HG03442 (cell line): Measurements from ENCODE around the gene AGTRAP.

ENCODE experiments used
- ATAC-seq: cut with Tn5 transposase; IDR thresholded peaks from one replicate; pipeline ENCODE4 v1.9.1; 2021; ENCODE audit warnings: mild to moderate bottlenecking, moderate library complexity; ENCODE audit not compliant: unreplicated experiment

AGTRAP gene

GRCh38 chr1:11757047-11757446, 21.1 kb downstream of the AGTRAP start:
- ATAC-seq = no peak

- no peak for ATAC-seq
Observed at GRCh38 chr1:11759791-11760190, 23.9 kb downstream of the AGTRAP start.

DNA sequence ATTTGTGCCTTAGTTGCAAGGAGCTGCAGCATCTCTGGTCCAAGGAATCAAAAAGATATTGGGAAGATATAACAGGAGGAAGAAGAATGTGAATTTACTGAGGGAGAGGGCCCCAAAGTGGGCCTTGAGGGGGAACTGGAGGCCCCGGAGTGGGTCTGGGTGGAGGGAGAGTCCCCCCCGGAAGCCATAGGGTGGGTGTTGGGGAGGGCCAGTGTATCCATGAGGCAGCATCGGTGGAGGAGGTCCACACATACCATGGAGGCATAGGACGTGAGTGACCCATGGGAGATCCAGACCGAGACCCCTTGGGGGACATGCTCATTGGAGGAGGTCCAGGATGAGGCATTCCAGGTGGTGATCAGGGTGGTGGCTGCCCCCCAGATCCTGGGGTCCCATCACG, 25.3 kb downstream of the AGTRAP start:
- no peak for ATAC-seq

DNA sequence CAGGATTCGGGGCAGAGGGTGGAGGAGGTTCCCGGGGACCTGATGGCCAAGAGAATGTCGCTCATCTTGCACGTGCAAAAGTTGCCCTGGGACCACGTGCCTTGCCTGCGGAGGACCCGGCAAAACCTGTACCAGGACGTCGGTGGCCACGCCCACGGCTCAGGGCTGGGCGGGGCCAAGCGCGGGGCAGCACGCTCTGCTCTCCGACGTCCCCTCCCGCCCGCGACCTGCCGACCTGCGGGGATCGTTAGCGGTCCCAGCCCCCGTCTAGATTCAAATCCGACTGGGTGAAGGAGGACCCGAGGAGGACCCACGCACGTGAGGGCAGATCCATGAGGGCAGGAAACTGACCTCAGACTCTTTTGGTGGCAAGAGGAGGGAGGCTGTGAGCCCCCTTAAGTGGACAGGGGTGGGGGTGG, 26.1 kb downstream of the AGTRAP start, which contains the start of gene C1orf167:
Gene C1orf167, plus strand, starts transcription at position 206 of the 419 bp plus-strand sequence. CDS start 2,208 bp downstream, outside the sequence.
- no peak for ATAC-seq

DNA sequence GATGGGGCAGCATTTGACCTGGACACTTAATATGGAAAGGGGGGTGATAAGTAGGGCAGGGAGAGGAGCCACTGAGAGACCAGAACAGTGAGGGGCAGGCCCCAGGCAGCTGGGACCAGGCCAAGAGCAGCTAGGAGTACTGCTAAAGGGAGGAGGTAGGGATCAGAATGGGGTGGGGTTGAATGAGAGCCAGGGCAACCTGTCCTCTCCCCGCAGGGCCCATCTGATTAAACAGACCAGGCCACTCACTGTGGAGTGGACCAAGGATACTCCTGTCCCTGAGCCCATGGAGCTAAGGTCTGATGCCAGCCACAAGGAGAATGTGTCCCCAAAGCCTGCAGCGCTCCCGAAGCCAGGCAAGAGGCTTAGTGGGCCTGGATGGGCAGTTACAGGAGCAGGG, 28.2 kb downstream of the AGTRAP start:
- ATAC-seq = no peak

GRCh38 chr1:11764519-11764918, 28.6 kb downstream of the AGTRAP start:
- ATAC-seq = no peak

DNA sequence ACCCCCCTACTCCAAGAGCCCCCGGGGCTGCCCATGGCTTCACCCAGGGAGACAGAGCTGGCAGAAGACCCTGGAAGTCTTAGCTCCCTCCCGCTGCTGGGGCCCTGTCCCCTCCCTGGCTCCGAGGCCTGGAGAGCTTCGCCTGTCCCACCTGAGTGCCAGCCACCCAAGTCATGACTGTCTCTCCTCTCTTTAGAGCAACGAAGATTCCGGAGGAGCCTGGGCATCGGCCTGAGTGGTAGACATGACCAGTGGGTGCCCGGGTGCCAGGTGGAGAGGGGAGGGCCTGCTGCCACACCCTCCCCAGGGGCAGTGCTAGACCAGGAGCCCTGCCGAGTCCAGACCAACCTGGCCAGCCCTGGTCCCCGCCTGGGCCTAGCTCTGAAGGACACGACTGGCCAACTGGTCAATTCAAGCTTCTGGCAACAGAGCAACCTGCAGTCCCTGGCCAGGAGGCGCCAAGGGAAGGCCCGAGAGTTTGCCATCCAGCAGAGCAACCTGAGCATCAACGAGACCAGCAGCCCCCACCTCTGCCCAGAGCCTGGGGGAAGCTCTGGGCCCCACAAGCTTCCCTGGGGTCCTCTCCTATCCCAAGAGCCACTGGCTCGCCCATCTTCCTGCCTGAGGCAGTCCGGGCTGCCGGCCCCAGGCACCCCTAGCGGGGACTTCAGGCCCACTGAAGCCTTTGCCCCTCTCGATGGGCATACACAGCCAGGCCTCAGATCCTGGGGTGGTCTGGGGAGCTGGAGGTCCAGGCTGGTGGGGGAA, 29.9 kb downstream of the AGTRAP start:
- ATAC-seq = no peak

DNA sequence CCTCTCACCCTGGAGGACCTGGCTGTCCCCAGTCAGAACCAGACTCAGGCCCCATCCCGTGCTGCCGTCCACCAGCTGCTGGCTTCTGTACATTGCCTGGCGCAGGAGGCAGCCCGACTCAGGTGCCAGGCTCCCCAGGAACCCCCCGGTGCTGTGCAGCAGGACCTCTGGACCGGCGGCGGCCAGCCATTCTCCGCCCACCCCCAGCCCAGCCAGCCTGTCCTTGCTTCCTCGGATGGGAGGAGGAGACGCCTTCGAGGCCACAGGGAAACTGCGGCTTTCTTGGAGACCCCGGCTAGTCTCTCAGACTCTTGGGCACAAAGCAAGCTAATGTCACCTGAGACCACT, 30.5 kb downstream of the AGTRAP start:
- no peak for ATAC-seq

- ATAC-seq = no peak
Observed at GRCh38 chr1:11767922-11768704, 32.2 kb downstream of the AGTRAP start.

DNA sequence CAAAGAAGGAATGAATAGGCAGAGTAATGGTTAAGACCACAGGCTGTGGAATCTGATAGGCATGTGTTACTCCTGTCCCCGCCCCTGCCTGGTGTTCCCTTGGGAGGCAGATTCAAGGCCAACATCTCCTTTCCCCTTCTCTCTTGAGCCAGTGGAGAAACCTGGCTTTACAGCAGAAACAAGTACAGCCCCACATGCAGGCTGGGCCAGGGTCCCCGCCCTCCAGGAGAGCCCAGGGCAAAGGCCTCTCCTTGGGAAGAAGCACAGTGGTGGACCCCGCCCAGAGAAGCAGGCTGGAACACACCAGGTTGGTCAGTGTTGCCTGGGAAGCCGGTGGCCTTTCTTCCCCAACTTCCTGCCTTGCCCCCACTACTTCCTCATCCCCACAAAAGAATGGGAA, 32.9 kb downstream of the AGTRAP start:
- no peak for ATAC-seq

GRCh38 chr1:11769274-11769673, 33.3 kb downstream of the AGTRAP start:
- ATAC-seq = no peak

- no peak for ATAC-seq
Observed at GRCh38 chr1:11770011-11770410, 34.1 kb downstream of the AGTRAP start.

GRCh38 chr1:11771481-11772043, 35.6 kb downstream of the AGTRAP start:
- no peak for ATAC-seq

GRCh38 chr1:11772458-11772857, 36.5 kb downstream of the AGTRAP start:
- no peak for ATAC-seq

- no peak for ATAC-seq
Observed at GRCh38 chr1:11774753-11775152, 38.8 kb downstream of the AGTRAP start.

DNA sequence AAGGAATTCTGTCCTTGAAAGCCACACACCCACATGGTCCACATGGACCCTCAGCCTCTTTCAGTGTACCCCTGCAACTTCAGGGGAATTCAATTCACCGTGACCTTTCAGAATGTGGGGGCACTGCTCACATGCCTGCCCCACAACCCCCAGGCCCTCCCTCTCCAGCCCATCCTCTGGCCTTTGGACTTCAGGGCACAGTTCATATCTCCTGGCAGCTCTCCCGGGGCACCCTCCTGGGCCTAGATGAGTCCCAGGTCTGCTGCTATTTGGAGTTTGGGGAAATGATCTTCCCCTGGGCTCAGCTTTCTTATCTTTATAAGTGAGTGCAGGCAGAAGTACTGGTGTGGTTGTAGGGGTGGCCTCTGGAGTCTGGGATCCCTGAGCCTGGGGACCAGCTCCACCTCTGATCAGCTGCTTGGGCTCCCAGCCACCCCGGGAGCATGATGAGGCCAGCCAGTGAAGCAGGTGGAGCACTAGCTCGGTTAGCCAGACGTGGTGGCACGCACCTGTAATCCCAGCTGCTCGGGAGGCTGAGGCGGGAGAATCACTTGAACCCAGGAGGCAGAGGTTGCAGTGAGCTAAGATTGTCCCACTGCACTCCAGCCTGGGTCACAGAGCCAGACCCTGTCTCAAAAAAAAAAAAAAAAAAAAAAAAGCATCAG, 41.9 kb downstream of the AGTRAP start:
- ATAC-seq = no peak

GRCh38 chr1:11778336-11778735, 42.4 kb downstream of the AGTRAP start:
- ATAC-seq = no peak

- ATAC-seq = no peak
Observed at GRCh38 chr1:11778844-11779623, 43.1 kb downstream of the AGTRAP start.

- no peak for ATAC-seq
Observed at GRCh38 chr1:11779715-11780379, 43.9 kb downstream of the AGTRAP start.
